Spleen (tissue), 7 donors: ENCODE results near the gene PTPRM.

ENCODE experiments used
- CTCF ChIP-seq, 11 experiments: fragments of 200-600 bp in 7 of 11; fragments of 450-650 bp in 4 of 11; sonication (generic) in 4 of 11; IDR thresholded peaks in 8 of 11; conservative IDR thresholded peaks in 3 of 11; 1 replicate in 7 of 11; 2 replicates in 4 of 11; pipeline versions ENCODE4 v1.4.0 to v1.8.0; 2016 to 2021; ENCODE audit warnings: antibody characterized with exemption in 11 of 11, inconsistent platforms in 4 of 11, mild to moderate bottlenecking in 1 of 11
- POLR2AphosphoS5 ChIP-seq, 3 donors: sonication (generic); formaldehyde crosslinking; IDR thresholded peaks; one replicate each; pipeline ENCODE4 v1.5.1; 2017; ENCODE audit warnings: antibody characterized with exemption in 3 of 3
- donor health status: DM: no; HTN: no; CAD: no; lungs with moderate emphysema.
- donor health status: DM: no; HTN: no; CAD: no.
- donor health status: DM: no; HTN: no; CAD: no.

- no peak for TF ChIP-seq CTCF (IDR thresholded peaks at IDR 0.05 in 8 of 11, conservative IDR thresholded peaks at IDR 0.05 in 3 of 11)
- no peak for TF ChIP-seq POLR2AphosphoS5 (IDR thresholded peaks at IDR 0.05)
These were observed 18.9 kb upstream of the PTPRM start for GRCh38 chr18:7548221-7548620.
